Renal cortical epithelial cell (primary cell): ENCODE results near the gene MRPL27. TPM values are rescaled to one million over a fixed set of nuclear protein-coding genes. Genes with fewer than 3 reads are reported as not detected.
"Not testable (repeated sequence)": the region's sequence is repeated elsewhere in the genome, so short reads cannot be mapped to it uniquely, and the experiment has no call there.

ENCODE experiments used
- DNase-seq: peaks from one replicate; pipeline ENCODE4 v3.0.0-alpha.2; 2011; ENCODE audit warnings: low read depth
- total RNA-seq: library from RNA; depleted of rRNA; stranded (reverse); fragments of >200 nt; gene quantifications from 2 replicates; pipeline ENCODE4 v1.2.3, GENCODE V29; 2014

Gene MRPL27
- total RNA-seq, 1 donor from 2014 or later = 41.8 TPM

- no peak for DNase-seq
Measured at GRCh38 chr17:50346313-50347116, 26.5 kb downstream of the MRPL27 start.

GRCh38 chr17:50345432-50346312 lies 27.3 kb downstream of the MRPL27 start, which contains the start of gene XYLT2:
TSS of gene XYLT2 (plus strand) at chr17:50346126. CDS start at chr17:50346141, 15 bp downstream.
- DNase-seq = peak; percentile 27

- DNase-seq = no peak
Measured at GRCh38 chr17:50344731-50345365, 28.1 kb downstream of the MRPL27 start.

GRCh38 chr17:50339381-50339780 lies 33.6 kb downstream of the MRPL27 start:
- DNase-seq = no peak

- no peak for DNase-seq
Measured at GRCh38 chr17:50338645-50339044, 34.3 kb downstream of the MRPL27 start.

- DNase-seq = no peak
Measured at GRCh38 chr17:50337956-50338355, 35.0 kb downstream of the MRPL27 start.

- DNase-seq = not testable (repeated sequence)
Measured at GRCh38 chr17:50333291-50334057, 39.5 kb downstream of the MRPL27 start.

- no peak for DNase-seq
Measured at GRCh38 chr17:50332196-50332595, 40.8 kb downstream of the MRPL27 start.

GRCh38 chr17:50331085-50331791 lies 41.7 kb downstream of the MRPL27 start:
- DNase-seq = peak; percentile 88

GRCh38 chr17:50330151-50330775 lies 42.7 kb downstream of the MRPL27 start:
- DNase-seq = no peak

- DNase-seq = no peak
Measured at GRCh38 chr17:50329716-50330115, 43.3 kb downstream of the MRPL27 start.

GRCh38 chr17:50328363-50329325 lies 44.3 kb downstream of the MRPL27 start:
- no peak for DNase-seq

- DNase-seq = no peak
Measured at GRCh38 chr17:50326831-50327364, 46.1 kb downstream of the MRPL27 start.

GRCh38 chr17:50325906-50326305 lies 47.1 kb downstream of the MRPL27 start:
- no peak for DNase-seq

- no peak for DNase-seq
Measured at GRCh38 chr17:50323060-50323459, 49.9 kb downstream of the MRPL27 start.

- no peak for DNase-seq
Measured at GRCh38 chr17:50322271-50322670, 50.7 kb downstream of the MRPL27 start.

- DNase-seq = no peak
Measured at GRCh38 chr17:50319306-50320004, 53.5 kb downstream of the MRPL27 start.
